Stimulated activated CD4-positive, alpha-beta T cell treated with anti-CD3 and anti-CD28 coated beads, Interleukin-12 subunit alpha, Interleukin-12 subunit beta, amount 100 ng/mL, for 24 hours (primary cell): ENCODE data around the gene KLHDC7B.
A peak's percentile ranks its signal among the peaks of the same experiment; 100 is the strongest.
"Not testable (repeated sequence)": the region's sequence is repeated elsewhere in the genome, so short reads cannot be mapped to it uniquely, and the experiment has no call there.

Experiments
- DNase-seq, 2 experiments: peaks; one replicate each; pipeline ENCODE4 v3.0.0-alpha.2; 2020; ENCODE audit warnings: low read depth in 2 of 2

The KLHDC7B gene

DNA sequence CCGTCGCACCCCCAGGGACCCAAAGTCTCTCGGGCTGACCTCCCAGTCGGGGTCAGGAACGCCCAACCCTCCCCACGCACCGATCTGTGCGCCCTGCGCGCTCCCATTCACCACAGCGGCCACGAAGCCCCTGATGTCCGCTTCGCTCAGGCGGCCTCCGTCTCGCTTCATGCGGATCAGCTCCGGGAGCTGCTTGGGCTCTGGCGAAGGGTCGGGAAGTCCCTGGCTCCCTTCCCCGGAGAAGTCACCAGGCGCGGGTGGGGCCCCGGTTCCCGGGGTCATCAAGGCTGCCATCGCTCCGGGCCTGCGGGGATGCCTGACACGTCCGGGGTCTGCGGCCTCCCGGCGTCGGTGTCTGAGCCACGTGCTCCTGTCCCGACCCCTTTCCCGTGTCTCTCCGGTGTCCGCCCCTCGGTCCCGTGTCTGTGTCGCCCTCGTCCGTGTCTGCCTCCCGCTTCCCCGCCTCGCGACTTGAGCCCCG lies 16.2 kb upstream of the KLHDC7B start:
- DNase-seq, result no peak

DNA sequence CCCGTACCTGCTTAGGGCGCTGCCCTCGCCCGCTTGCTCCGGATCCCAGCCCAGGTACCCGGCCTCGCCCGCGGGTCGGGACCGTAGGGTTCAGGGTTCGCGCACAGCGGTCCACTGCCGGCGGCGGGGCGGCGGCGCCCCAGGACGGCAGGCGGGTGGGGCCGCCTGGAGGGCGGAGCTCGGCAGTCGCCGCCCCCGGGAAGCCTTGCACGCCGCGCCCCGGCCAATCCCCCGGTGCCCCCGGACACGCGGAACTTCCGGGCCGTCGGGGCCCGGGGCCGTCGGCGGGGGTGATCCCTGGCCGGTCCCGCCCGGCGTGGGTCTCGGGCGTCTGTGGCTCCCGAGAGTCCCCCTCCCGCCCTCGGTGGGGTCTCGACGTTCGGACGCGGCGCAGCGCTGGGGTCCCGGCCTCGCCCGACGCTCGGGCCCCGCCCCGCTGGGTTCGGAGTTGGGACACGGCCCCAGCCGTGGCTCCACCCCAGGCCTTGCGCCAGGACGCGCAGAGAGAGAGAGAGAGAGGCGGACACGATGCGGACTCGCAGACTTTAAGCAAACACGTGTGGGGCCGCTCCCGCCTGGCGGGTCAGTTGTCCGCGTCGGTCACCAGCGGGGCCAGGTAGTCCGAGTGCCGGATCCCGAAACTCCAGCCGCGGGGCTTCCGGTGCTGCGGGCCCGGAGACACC lies 15.7 kb upstream of the KLHDC7B start, which contains the start of gene TYMP:
Gene TYMP (minus strand): TSS at position 116 of the 683 bp plus-strand sequence. CDS start 303 bp downstream, outside the sequence.
- DNase-seq, result peak; percentile 52 to 59

DNA sequence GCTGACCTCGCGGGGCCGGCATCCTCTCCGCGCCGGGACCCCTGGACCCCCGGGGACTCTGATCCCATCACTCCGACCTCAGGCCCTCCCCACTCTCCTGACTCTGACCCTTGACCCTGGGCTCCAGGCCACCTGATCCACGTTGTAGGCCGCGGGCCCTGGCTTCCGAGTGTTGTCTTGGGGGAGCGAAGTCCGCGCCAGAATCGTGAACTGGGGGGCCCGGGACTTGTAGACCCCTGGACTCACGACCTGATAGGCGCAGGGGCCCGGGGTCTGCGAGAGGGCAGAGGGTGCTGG lies 15.2 kb upstream of the KLHDC7B start:
- DNase-seq, result no peak

DNA sequence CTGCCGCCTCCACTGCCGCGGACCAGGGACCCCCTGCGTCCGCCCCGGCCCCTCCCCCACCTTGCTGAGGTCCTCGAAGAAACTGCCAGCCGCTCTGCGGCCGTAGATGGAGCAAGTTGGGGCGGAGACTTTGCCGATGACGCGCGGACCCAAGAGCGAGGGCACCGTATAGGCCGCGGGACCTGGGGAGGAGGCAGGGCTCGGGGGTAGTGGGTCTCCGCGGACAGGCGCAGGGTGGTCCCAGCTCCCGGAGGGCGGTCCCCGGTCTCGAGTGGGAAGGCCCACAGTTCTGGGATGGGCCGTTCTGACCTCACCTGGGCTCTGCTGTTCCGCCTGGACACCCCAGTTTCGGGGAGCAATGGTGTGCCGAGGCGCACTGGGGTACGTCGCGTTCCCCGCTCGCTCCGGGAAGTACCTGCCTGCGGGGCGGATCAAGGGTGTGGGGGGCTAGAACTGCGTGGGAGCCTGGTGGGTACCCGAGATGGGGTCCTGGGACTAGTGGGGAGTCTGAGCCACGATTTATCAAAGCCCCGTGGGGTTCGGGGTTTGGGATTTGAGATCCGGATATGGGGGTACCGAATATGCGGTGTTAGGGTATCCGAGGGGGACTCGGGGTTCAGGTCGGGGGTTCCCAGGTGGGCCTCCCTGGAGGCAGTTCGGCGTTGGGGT lies 14.7 kb upstream of the KLHDC7B start:
- DNase-seq, result peak; percentile 64 to 79

DNA sequence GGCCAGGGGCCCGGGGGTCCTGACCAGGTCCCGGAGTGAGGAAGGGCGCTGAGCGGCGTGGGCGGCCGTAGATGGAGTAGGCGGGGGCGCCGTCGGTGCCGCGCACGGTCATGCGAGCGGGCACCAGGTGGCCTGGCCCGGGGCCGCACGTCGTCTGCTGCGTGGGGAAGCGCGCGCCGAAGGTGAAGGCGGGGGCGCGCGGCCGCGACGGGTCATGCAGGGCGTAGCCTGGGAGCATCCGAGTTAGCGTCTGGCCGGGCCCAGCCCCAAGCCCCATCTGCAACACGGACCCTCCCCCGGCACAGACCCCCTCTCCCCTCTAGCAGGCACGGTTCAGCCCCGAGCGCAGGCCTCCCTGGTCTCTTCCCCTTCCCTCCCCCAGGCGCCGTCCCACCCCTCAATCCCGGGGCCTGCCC lies 14.1 kb upstream of the KLHDC7B start:
- DNase-seq, result peak in 1 of 2 experiments; percentile 56

DNA sequence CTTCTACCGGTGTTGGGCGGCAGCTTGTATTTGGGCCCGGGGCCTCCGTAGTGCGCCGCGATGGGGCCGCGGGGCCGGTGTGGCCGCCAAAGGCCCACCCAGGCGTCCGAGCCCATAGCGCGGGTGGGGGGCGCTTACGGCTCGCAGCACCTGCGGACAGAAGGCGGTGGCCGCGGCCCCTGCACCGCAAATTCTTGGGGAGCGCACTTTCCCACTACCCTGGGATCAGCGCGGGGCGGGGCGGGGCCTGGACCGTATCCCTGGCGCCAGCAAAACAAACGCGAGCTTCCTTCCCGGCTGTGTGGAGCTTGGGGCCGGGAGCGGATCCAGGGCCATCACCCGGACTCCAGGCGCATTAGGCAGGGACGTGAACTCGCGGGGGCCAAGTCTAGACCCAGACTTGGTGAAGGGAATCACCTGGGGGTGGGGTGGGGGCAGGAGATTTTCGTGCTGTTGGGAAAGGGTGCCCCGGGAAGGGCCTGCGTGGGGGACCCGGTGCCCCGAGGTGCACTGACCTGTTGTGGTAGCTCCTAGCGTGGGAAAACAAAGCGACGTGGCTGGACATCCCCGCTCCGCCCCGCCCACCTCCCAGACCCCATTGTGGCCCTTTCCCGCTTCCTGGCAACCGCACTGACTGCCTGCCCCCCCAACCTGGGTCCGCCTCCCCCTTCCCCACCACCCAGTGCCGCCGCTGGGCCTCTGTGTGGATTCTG lies 13.6 kb upstream of the KLHDC7B start:
- no peak for DNase-seq

DNA sequence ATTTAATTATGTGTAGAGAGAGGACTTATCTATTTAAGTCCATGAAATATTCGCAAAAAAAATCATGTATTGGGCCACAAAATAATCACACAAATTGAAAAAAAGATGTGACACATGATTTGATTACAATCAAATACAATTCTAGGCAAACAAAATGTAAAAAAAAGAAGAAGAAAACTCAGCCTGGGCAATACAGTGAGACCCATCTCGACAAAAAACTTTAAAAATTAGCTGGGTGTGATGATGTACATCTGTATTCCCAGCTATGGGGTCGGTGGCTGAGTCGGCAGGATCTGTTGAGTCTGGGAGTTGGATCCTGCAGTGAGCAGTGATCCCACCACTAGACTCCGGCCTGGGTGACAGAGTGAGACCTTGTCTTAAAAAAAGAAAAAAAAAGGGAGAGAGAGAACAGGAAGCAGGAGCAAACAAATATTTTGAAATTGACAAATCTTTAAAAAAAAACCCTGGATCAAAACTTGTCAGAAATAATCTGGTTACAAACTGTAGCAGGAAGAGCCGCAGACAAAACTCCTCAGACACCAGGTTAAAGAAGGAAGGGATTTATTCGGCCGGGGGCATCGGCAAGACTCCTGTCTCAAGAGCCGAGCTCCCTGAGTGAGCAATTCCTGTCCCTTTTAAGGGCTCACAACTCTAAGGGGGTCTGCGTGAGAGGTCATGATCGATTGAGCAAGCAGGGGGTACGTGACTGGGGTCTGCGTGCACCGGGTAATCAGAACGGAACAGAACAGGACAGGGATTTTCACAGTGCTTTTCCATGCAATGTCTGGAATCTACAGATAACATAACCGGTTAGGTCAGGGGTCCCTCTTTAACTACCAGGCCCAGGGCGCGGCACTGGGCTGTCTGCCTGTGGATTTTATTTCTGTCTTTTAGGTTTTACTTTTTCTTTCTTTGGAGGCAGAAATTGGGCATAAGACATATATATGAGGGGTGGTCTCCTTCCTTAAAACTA lies 12.6 kb upstream of the KLHDC7B start:
- DNase-seq, result no peak

DNA sequence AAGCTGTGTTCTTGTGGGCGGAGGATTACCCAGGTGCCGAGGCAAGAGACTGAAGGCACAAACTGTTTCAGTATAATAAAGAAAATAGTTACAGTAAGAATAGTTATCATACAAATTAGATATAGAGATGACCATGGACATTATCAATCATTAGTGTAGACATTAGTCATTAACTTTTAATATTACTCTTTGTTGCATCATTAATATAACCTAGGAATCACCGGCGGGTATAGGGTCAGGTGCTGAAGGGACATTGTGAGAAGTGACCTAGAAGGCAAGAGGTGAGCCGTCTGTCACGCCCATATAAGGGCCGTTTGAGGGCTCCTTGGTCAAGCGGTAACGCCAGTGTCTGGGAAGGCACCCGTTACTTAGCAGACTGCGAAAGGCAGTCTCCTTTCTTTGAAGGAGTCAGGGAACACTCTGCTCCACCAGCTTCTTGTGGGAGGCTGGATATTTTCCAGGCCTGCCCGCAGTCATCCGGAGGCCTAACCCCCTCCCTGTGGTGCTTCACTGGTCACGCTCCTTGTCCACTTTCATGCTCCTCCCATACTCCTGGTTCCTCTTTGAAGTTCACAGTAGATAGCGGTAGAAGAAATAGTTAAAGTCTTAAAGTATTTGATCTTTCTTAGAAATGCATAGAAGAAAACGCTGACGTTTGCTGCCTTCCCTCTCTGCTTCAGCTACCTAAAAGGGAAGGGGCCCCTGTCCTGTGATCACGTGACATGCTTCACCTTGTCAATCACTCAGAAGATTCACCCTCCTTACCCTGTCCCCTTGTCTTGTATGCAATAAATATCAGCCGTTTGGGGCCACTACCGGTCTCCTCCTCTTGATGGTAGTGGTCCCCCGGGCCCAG lies 11.6 kb upstream of the KLHDC7B start:
- DNase-seq, result not testable (repeated sequence)

DNA sequence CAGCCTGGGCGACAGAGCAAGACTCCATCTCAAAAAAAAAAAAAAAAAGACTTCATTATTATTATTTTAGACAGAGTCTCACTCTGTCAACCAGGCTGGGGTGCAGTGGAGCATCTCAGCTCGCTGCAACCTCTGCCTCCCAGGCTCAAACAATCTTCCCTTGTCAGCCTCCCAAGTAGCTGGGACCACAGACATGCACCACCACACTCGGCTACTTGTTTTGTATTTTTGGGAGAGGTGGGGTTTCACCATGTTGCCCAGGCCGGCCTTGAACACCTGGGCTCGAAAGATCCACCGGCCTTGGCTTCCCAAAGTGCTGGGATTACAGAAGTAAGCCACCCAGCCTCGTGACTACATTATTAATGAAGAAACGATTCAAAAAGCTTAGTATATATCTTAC lies 10.6 kb upstream of the KLHDC7B start:
- no peak for DNase-seq

DNA sequence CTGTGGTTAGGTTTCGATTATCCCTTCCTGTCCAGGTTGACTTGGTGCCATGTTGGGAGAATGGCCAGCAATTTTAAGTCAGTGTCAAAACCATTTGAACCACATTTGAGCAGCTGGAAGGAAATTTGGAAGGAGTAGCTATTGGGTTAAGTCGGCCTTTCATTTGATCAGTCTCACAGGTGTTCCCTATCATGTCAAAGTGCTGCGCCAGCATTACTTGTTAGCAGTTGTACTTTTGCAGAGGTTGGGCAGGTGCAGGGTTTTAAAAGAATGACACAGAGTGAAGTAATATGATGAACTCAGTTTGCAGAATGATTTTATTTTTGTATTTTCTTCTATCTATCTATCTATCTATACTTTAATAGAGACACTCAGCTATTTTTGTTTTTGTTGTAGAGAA lies 9.5 kb upstream of the KLHDC7B start:
- no peak for DNase-seq

DNA sequence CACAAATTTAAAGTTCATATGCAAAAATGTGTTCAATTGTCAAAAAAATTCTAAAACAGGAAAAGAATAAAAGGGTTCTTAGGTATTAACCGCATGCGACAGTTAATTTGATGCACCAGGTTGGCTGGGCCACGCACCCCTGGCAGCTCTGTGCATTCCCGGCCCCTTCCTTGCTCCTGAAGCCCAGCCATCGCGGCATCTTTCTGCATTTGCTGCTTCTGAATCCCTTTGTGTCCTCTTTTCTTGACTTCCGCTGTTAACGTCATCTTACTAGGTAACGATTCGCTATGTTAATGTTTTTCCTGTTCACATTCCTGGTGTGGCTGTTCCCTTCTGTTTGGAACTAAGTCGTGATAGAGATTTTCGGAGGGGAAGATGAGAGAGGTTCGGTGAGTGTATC lies 7.9 kb upstream of the KLHDC7B start:
- DNase-seq, result no peak

DNA sequence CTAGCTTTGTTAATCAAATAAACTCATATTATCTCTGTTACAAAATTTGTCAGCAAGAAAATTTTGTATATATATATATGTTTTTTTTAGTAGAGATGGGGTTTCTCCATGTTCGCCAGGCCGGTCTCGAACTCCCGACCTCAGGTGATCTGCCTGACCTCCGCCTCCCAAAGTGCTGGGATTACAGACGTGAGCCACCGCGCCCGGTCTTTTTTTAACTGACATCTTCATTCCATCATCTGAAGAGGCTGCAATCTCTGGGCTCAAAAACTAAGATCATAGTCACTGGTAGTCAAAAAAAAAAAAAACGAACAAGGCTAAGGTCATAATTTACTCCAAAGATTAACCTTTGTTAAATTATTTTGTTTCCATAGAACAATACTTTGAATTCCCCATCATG lies 5.3 kb upstream of the KLHDC7B start:
- DNase-seq, result no peak

DNA sequence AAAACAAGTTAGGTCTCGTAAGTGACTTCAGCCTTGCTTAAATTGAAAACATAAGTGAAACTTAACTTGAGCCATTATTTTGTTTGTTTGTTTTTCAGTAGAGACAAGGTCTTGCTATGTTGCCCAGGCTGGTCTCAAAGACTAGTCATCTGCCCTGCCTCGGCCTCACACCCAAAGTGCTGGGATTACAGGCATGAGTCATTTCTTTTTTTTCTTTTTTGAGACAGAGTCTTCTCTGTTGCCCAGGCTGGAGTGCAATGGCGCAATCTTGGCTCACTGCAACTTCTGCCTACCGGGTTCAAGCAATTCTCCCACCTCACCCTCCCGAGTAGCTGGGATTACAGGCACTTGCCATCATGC lies 4.1 kb upstream of the KLHDC7B start:
- not testable (repeated sequence) for DNase-seq

DNA sequence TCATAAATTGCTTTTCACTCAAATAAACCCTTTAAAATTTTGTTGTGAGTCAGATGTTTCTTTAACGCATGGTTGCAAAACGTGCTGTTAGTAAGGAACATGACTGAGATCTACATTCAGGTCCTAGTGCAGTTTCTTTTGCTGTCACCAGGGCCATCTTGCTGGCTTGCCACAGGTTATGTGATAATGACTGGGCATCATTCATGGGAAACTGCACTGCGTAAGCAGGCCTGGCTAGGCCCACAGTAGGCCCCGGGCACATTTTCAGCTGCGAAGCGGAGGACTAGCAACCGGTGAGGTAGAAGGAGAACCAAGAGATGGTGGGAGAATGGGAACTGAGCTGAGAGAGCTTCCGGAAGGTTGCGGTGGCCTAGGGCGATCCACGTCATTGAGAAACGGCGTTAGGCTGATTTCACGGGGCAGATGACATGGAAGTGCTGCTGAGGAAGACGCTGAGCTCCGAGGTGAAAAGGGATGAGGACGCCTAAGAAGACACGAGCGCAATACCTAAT lies 3.2 kb upstream of the KLHDC7B start:
- DNase-seq, result no peak

DNA sequence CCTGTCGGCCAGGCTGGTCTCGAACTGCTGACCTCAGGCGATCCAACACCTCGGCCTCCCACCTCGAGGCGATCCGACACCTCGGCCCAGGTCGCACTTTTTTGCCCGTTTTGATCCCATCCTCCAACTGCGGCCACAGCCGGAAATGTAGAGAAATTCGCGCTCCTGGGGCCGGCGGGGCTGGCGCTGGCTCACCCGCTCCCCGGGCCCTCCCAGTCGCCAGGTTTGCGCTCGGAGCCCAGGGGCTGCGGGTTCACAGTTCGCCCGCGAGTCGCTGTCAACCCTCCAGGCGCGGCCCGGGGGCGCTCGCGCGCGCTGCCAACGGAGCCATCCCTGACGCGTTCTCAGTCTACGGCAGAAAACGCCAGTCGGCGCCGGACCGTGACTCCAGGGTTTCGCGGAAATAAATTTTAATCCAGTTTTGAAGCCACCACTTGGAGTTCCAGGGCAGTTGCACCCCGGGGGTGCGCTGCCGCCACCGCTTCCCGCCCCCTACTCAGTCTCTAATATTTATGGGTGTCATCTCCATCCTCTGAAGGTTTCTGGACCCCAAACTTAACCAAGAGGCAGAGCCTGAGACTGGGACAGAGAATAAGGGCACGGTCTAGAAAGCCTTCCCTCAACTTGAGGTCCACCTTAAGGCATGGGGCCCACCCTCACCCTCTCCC lies 1.5 kb upstream of the KLHDC7B start:
- DNase-seq, result peak; percentile 62 to 79

DNA sequence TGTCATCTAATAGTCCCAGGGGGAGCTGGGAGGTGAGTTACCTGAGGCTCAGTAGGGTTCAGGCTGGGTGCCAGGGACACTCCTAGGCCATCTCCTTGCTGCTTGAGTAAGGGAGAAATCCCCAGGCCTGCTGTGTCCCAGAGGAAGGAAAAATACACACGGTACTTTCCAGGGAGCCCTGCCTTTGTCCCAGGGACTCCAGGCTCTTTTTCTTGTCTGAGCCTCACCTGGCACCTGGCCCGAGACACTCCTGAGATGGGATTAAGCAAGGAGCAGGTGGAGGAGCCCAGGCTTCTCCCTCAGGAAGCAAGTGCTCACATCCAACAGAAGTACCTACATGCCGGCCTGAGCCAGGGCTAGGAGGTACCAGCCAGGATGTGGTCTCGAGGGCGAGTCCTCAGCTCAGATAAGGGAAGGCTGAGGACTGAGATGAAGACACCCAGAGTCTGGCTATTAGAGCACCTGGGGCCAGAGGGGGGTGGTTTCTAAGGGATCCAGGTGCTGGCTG lies 899 bp upstream of the KLHDC7B start:
- DNase-seq, result no peak

DNA sequence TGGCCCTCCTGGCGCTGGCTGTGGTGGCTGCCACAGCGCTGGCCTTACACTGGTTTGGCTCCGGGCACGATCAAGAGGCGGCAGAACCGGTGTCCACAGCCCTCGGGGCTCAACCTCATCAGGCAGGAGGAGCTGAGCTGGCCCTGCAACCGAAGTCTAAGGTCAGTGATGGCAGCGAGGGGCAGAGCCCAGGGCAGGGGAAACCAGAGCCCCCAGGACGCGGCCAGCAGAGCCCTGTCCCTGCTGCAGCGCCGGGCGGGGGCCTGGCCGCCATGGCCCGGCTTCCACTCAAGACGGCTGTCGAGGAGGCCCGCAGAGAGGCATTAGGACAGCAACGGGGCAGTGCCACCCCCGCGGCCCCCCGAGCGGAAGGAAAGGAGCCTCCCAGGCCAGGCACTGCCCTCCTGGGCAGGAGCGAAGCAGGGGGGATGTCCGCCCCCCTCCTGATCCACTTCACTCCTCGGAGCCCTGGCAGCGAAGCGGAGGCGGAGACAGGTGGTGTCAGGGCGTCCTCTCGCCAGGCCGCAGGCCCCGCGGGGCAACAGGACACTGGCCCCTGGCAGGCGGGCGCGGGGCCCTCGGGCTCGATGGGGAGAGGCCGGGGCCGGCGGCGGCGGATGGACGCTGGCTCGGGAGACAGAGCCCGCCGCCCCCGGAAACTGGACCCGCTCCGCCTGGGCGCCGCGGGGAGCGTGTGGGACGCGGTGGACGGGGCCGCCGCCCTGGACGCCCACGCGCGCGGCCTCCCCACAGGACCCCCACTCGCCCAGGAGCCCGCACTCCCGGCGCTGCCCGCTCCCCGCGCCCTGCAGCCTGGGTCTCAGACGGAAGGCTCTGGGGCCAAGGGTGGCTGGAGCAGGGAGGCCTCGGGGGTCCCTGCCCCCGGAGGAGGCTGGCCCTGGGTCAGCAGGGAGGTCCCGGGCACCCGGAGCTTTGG lies 895 bp downstream of the KLHDC7B start:
- no peak for DNase-seq

DNA sequence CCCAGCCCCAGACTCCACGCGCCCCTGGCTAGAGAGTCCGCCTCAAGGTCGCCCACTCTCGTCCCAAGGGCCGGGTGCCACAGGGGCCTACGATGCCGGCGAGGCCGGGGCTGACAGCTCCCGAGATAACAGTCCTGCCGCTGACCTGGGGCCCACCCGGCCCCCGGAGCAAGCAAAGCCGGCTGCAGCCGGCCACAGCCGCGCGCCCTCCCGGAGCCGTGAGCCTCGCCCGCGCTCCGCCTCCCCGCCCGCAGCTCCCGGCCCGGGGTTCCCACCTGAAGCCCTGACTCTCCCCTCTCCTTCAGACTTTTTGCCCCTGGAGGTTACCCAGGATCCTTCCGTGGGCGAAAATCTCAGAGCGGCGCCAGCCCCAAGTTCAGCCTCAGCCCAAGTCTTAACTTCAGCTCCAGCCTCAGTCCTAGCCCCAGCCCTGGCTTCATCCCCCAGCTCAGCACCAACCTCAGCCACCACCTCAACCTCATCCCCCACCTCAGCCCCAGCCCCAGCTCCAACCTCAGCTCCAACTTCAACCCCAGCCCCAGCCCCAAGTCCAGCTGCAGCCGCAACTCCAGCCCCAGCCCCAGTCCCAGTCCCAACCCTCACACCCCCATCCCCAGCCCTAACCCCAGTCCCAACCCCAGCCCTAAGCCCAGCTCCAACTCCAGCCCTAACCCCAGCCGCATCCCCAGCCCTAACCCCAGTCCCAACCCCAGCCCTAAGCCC lies 1.7 kb downstream of the KLHDC7B start:
- no peak for DNase-seq
